Hepatocyte (in vitro differentiated cells): ENCODE measurements around the gene LINGO3. TPM values are rescaled to one million over a fixed set of nuclear protein-coding genes. Genes with fewer than 3 reads are reported as not detected.

Experiments
- DNase-seq: peaks from one replicate; pipeline ENCODE4 v3.0.0-alpha.2; 2016; ENCODE audit warnings: low spot score
- H2AFZ ChIP-seq: fragments of 200-600 bp; sonication (generic); 2 replicates; pipeline ENCODE4 v1.6.0; 2016; ENCODE audit warnings: antibody characterized with exemption, mild to moderate bottlenecking
- H3K27ac ChIP-seq: fragments of 200-600 bp; sonication (generic); 2 replicates; pipeline ENCODE4 v1.5.1; 2016; ENCODE audit warnings: mild to moderate bottlenecking
- H3K27me3 ChIP-seq: fragments of 200-600 bp; sonication (generic); 2 replicates; pipeline ENCODE4 v1.6.1; 2016
- H3K36me3 ChIP-seq: fragments of 200-600 bp; sonication (generic); replicated peaks from 2 replicates; pipeline ENCODE4 v1.5.1; 2016; ENCODE audit warnings: low read depth; ENCODE audit not compliant: insufficient read depth
- H3K4me1 ChIP-seq: fragments of 200-600 bp; sonication (generic); 2 replicates; pipeline ENCODE4 v1.5.1; 2016; ENCODE audit warnings: mild to moderate bottlenecking, moderate library complexity; ENCODE audit not compliant: insufficient read depth
- H3K4me2 ChIP-seq: fragments of 200-600 bp; sonication (generic); 2 replicates; pipeline ENCODE4 v1.6.0; 2016
- H3K4me3 ChIP-seq: fragments of 200-600 bp; sonication (generic); 2 replicates; pipeline ENCODE4 v1.5.1; 2016; ENCODE audit warnings: mild to moderate bottlenecking
- H3K79me2 ChIP-seq: fragments of 200-600 bp; sonication (generic); 2 replicates; pipeline ENCODE4 v1.6.0; 2017; ENCODE audit warnings: mild to moderate bottlenecking
- H3K9me2 ChIP-seq: fragments of 200-600 bp; sonication (generic); replicated peaks from 2 replicates; pipeline ENCODE4 v1.6.0; 2017; ENCODE audit warnings: mild to moderate bottlenecking; ENCODE audit not compliant: insufficient read depth
- H3K9me3 ChIP-seq: fragments of 200-600 bp; sonication (generic); 2 replicates; pipeline ENCODE4 v1.5.1; 2016; ENCODE audit warnings: low read depth, mild to moderate bottlenecking
- H4K20me1 ChIP-seq: fragments of 200-600 bp; sonication (generic); 2 replicates; pipeline ENCODE4 v1.6.0; 2016; ENCODE audit warnings: mild to moderate bottlenecking; ENCODE audit not compliant: insufficient read depth, poor library complexity, severe bottlenecking
- EZH2 ChIP-seq: fragments of 200-600 bp; sonication (generic); IDR thresholded peaks from 2 replicates; pipeline ENCODE4 v1.6.1; 2016; ENCODE audit warnings: antibody characterized with exemption, mild to moderate bottlenecking, borderline replicate concordance
- EZH2phosphoT487 ChIP-seq: fragments of 200-600 bp; sonication (generic); IDR thresholded peaks from one replicate; pipeline ENCODE4 v1.6.1; 2018; ENCODE audit warnings: antibody characterized with exemption, mild to moderate bottlenecking, low read depth, moderate library complexity; ENCODE audit not compliant: unreplicated experiment, severe bottlenecking
- WGBS: methylation state at CpG from one replicate; pipeline ENCODE4 v1.1.6; 2016; ENCODE audit warnings: low lambda C conversion rate; ENCODE audit errors: missing lambda C conversion rate; 5-methylcytosine and 5-hydroxymethylcytosine counted together
- polyA plus RNA-seq: library from polyadenylated mRNA; unstranded; fragments of >200 nt; fragmentation: Nextera tagmentation; extraction: Ambion mirVana; gene quantifications from 2 replicates; pipeline ENCODE4 v1.2.1, GENCODE V29; 2016
- total RNA-seq: library from RNA; depleted of rRNA; stranded (reverse); fragments of >200 nt; gene quantifications from 2 replicates; pipeline ENCODE4 v1.2.3, GENCODE V29; 2014
- TF ChIP-seq, protein P1 (sequence below): fragments of 200-600 bp; sonication (generic); IDR thresholded peaks from 2 replicates; pipeline ENCODE4 v1.5.1; 2016; ENCODE audit warnings: antibody characterized with exemption, mild to moderate bottlenecking; ENCODE audit not compliant: poor library complexity

The LINGO3 gene
- total and polyA plus RNA-seq, 2 experiments from 2014 or later: not detected

DNA sequence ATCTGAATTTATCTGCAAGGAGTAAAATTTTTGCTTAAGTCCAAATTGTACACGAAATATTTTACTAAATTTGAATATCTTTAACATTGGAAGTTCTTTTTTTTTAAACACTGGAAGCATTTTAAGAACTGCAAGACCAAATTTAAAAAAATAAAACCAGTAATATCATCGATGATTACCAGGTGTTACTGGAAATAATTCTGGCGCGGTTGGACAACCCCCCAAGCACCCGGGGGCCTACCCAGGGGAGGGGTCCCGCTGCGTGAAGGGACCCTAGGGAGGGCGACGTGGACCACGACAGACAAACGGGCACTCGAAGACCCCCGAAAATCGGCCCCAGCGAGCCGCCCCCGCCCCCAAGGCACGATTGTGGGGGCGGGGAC lies 39.1 kb downstream of the LINGO3 start:
- H3K36me3 ChIP-seq: no peaks in the 10 kb centered on the region
- peaks cover 43% of the 10 kb centered on the region for H4K20me1 ChIP-seq
- peaks cover 22% of the 10 kb centered on the region for H3K4me1 ChIP-seq
- peaks cover 44% of the 10 kb centered on the region for H3K79me2 ChIP-seq
- no peaks in the 10 kb centered on the region for H3K9me3 ChIP-seq
- H2AFZ ChIP-seq: peak overlapping the region; percentile 79
- no peaks in the 10 kb centered on the region for H3K27me3 ChIP-seq
- no peaks in the 10 kb centered on the region for H3K9me2 ChIP-seq
- H3K4me2 ChIP-seq: peak overlapping the region; percentile 74
- peak overlapping the region; percentile 44 for H3K4me3 ChIP-seq
- peak overlapping the region; percentile 58 for H3K27ac ChIP-seq
- TF ChIP-seq, protein P1, sequence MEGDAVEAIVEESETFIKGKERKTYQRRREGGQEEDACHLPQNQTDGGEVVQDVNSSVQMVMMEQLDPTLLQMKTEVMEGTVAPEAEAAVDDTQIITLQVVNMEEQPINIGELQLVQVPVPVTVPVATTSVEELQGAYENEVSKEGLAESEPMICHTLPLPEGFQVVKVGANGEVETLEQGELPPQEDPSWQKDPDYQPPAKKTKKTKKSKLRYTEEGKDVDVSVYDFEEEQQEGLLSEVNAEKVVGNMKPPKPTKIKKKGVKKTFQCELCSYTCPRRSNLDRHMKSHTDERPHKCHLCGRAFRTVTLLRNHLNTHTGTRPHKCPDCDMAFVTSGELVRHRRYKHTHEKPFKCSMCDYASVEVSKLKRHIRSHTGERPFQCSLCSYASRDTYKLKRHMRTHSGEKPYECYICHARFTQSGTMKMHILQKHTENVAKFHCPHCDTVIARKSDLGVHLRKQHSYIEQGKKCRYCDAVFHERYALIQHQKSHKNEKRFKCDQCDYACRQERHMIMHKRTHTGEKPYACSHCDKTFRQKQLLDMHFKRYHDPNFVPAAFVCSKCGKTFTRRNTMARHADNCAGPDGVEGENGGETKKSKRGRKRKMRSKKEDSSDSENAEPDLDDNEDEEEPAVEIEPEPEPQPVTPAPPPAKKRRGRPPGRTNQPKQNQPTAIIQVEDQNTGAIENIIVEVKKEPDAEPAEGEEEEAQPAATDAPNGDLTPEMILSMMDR: no peak
- TF ChIP-seq EZH2 (no peak), EZH2phosphoT487 (no peak)
- DNase-seq: no peak
- 3% methylated on average over 14 of the region's 19 CpGs for WGBS

DNA sequence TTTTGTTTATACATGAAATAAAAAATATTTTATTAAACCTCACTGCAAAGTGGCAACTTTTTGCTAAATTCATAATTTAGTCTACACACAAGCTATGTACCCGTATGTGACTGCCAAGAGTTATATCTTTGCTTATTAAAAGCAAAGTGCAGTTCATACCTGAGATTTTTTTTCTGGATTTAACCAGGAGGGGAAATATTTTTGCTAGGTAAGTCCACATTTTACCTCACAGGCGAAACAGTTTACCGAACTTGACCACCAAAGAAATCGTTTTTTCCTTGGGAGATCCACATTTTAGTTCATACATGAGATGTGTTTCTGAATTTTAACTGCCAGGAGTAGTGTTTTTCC lies 39.5 kb downstream of the LINGO3 start:
- WGBS: 73% methylated on average over 4 of the region's 4 CpGs
- H3K79me2 ChIP-seq: peaks cover 41% of the 10 kb centered on the region
- no peak for DNase-seq
- H3K4me2 ChIP-seq: peak overlapping the region; percentile 74
- H3K9me3 ChIP-seq: no peaks in the 10 kb centered on the region
- peaks cover 41% of the 10 kb centered on the region for H4K20me1 ChIP-seq
- H3K9me2 ChIP-seq: no peaks in the 10 kb centered on the region
- no peak for TF ChIP-seq EZH2phosphoT487
- TF ChIP-seq, protein P1: no peak
- TF ChIP-seq EZH2: no peak
- no peaks in the 10 kb centered on the region for H3K36me3 ChIP-seq
- peak overlapping the region; percentile 44 for H3K4me3 ChIP-seq
- H3K27ac ChIP-seq: peak overlapping the region; percentile 58
- H2AFZ ChIP-seq: peak overlapping the region; percentile 79
- peaks cover 20% of the 10 kb centered on the region for H3K4me1 ChIP-seq
- no peaks in the 10 kb centered on the region for H3K27me3 ChIP-seq

DNA sequence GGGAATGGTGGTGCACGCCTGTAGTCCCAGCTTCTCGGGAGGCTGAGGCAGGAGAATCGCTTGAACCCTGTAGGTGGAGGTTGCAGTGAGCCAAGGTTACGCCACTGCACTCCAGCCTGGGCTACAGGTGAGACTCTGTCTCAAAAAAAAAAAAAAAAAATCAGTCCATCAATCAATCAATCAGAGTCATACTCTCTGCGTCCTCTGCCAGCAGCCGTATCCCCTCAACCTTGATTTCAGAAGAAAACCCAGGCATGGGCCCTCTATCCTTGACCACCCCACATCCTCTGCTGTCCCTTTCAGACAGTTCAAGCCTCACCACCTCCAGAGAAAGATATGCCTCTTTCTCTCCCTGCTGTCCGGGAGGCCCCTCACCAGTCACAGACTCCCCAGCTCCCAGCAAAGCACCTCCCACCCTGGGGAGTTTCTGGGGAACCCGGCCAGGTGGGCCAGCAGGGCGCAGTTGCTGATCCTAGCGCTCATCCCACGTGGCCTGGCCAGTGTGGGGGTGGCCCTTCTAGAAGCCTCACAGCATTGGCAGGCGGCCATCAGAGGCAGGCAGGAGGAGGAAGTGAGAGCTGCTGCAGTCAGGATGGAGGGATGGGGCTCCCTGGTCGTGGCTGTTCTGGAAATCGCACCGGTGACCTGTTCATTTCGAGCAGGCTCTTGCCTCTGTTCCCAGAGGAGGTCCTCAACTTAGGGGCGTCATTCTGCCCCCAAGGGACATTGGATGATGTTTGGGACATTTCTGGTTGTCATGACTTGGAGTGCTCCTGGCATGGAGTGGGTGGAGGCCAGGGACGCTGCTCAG lies 41.6 kb downstream of the LINGO3 start:
- Histone ChIP-seq H2AFZ (no peak overlapping the region), H3K9me3 (no peaks in the 10 kb centered on the region), H3K27ac (no peak overlapping the region), H3K79me2 (peaks cover 20% of the 10 kb centered on the region), H3K9me2 (no peaks in the 10 kb centered on the region), H3K4me3 (no peak overlapping the region), H4K20me1 (peaks cover 20% of the 10 kb centered on the region), H3K36me3 (no peaks in the 10 kb centered on the region), H3K4me2 (no peak overlapping the region), H3K27me3 (no peaks in the 10 kb centered on the region), H3K4me1 (peaks cover under 1% of the 10 kb centered on the region)
- WGBS: 74% methylated on average over 18 of the region's 18 CpGs
- no peak for TF ChIP-seq EZH2
- TF ChIP-seq EZH2phosphoT487: no peak
- TF ChIP-seq, protein P1: no peak
- no peak for DNase-seq
